ENCODE measurements around the gene CFAP74. TPM values are rescaled to one million over a fixed set of nuclear protein-coding genes. Genes with fewer than 3 reads are reported as not detected.

The CFAP74 gene
- total and polyA plus RNA-seq, 9 donors = 0.05 to 8.0 (median 0.58) TPM; not detected in 1

GRCh38 chr1:1924386-1924785, 79.2 kb downstream of the CFAP74 start:
- no peaks in the 10 kb centered on the region for H3K27me3 ChIP-seq
- H3K27ac ChIP-seq = no peak overlapping the region
- intact Hi-C loops (cut with DNase I) = no loop called here
- TF ChIP-seq POLR2A (IDR thresholded peaks at IDR 0.05) = no peak
- TF ChIP-seq CTCF (IDR thresholded peaks at IDR 0.05) = no peak
- TF ChIP-seq EP300 (IDR thresholded peaks at IDR 0.05) = no peak
- H3K9me3 ChIP-seq = no peaks in the 10 kb centered on the region
- DNase-seq = no peak
- 28 to 59% (median 44%) methylated on average over 10 to 18 of the region's 18 CpGs for WGBS, 3 donors
- H3K4me3 ChIP-seq = no peak overlapping the region
- H3K36me3 ChIP-seq = no peaks in the 10 kb centered on the region
- no peaks in the 10 kb centered on the region for H3K4me1 ChIP-seq (ENCODE audit: insufficient read depth)

GRCh38 chr1:1922956-1923833, 80.4 kb downstream of the CFAP74 start:
- Histone ChIP-seq H3K4me3 (no peak overlapping the region), H3K27me3 (no peaks in the 10 kb centered on the region), H3K27ac (no peak overlapping the region), H3K4me1 (ENCODE audit: insufficient read depth) (peaks cover 4% of the 10 kb centered on the region), H3K36me3 (no peaks in the 10 kb centered on the region), H3K9me3 (no peaks in the 10 kb centered on the region)
- 59 to 66% (median 63%) methylated on average over 27 to 29 of the region's 29 CpGs for WGBS, 3 donors
- intact Hi-C loops (cut with DNase I) = no loop called here
- TF ChIP-seq CTCF (IDR thresholded peaks at IDR 0.05) (no peak), POLR2A (IDR thresholded peaks at IDR 0.05) (no peak), EP300 (IDR thresholded peaks at IDR 0.05) (no peak)
- peak in 2 of 5 donors; percentile 13 to 19 for DNase-seq

DNA sequence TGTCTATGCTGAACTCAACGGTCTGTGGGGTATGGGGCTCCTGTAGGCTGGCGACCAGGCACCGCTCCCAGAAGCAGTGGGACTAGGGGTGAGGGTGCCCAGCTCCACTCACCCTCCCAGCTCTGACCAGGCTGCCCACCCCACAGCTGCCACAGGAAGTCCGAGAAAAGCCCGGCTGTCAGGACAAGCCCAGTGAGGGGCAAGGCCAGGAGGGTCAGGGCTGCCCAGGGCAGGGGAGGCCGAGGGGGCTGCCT, 81.0 kb downstream of the CFAP74 start:
- intact Hi-C loops (cut with DNase I) = no loop called here
- Histone ChIP-seq H3K9me3 (no peaks in the 10 kb centered on the region), H3K27me3 (no peaks in the 10 kb centered on the region), H3K4me3 (no peak overlapping the region), H3K36me3 (no peaks in the 10 kb centered on the region), H3K4me1 (ENCODE audit: insufficient read depth) (peaks cover 6% of the 10 kb centered on the region), H3K27ac (no peak overlapping the region)
- WGBS, 3 donors = 70 to 83% (median 73%) methylated on average over 6 of the region's 6 CpGs
- peak in 1 of 5 donors; percentile 31 for DNase-seq
- TF ChIP-seq EP300 (IDR thresholded peaks at IDR 0.05) = no peak
- TF ChIP-seq CTCF (IDR thresholded peaks at IDR 0.05) = no peak

- Histone ChIP-seq H3K27me3 (no peaks in the 10 kb centered on the region), H3K9me3 (no peaks in the 10 kb centered on the region), H3K27ac (no peak overlapping the region), H3K4me3 (no peak overlapping the region), H3K4me1 (ENCODE audit: insufficient read depth) (peaks cover 6% of the 10 kb centered on the region), H3K36me3 (no peaks in the 10 kb centered on the region)
- WGBS, 3 donors = 83 to 87% (median 85%) methylated on average over 15 to 16 of the region's 16 CpGs
- intact Hi-C loops (cut with DNase I) = no loop called here
- peak in 2 of 5 donors; percentile 38 to 40 for DNase-seq
- TF ChIP-seq CTCF (IDR thresholded peaks at IDR 0.05) = no peak
- no peak for TF ChIP-seq POLR2A (IDR thresholded peaks at IDR 0.05)
- TF ChIP-seq EP300 (IDR thresholded peaks at IDR 0.05) = no peak
Measured at GRCh38 chr1:1921901-1922701, 81.5 kb downstream of the CFAP74 start.
